Naive thymus-derived CD4-positive, alpha-beta T cell (primary cell): ENCODE data around the gene CPPED1. TPM values are rescaled to one million over a fixed set of nuclear protein-coding genes. Genes with fewer than 3 reads are reported as not detected.

Experiments used
- ATAC-seq: fragments of 150-1000 bp; cut with Tn5 transposase; 2 replicates; pipeline ENCODE4 v1.10.0; 2021; ENCODE audit warnings: mild to moderate bottlenecking, moderate library complexity
- CTCF ChIA-PET: fragments of 350-600 bp; sonication (Branson Sonifier 250); formaldehyde crosslinking; loops from one replicate; lab custom pipeline; 2021; ENCODE audit warnings: antibody characterized with exemption; lab: Charles Lee
- POLR2A ChIA-PET: fragments of 350-600 bp; sonication (Branson Sonifier 250); formaldehyde crosslinking; loops from one replicate; lab custom pipeline; 2021; ENCODE audit warnings: antibody characterized with exemption, inconsistent platforms; lab: Charles Lee
- DNase-seq, 9 donors: peaks; one replicate each; pipeline versions ENCODE4 v3.0.0 to v3.0.0-alpha.2; 2020 to 2022; ENCODE audit warnings: mixed read lengths in 1 of 9
- H3K27ac ChIP-seq: one replicate; pipeline ENCODE4 v1.7.0; 2013; ENCODE audit warnings: mild to moderate bottlenecking, low read depth, low read length, moderate library complexity
- H3K27me3 ChIP-seq, 2 donors: one replicate each; pipeline ENCODE4 v1.7.0; 2013; ENCODE audit warnings: low read length in 2 of 2, mild to moderate bottlenecking in 2 of 2, moderate library complexity in 2 of 2; ENCODE audit not compliant: control insufficient read depth in 2 of 2, insufficient read depth in 2 of 2
- H3K36me3 ChIP-seq, 3 experiments: 1 replicate in 2 of 3; 2 replicates in 1 of 3; pipeline ENCODE4 v1.7.0; 2013; ENCODE audit warnings: low read length in 3 of 3, mild to moderate bottlenecking in 3 of 3, moderate library complexity in 1 of 3; ENCODE audit not compliant: insufficient read depth in 3 of 3, control insufficient read depth in 2 of 3
- H3K4me1 ChIP-seq, 2 donors: one replicate each; pipeline ENCODE4 v1.7.0; 2013; ENCODE audit warnings: low read length in 2 of 2, mild to moderate bottlenecking in 2 of 2, moderate library complexity in 1 of 2; ENCODE audit not compliant: control insufficient read depth in 2 of 2, insufficient read depth in 2 of 2
- H3K4me3 ChIP-seq: 2 replicates; pipeline ENCODE4 v1.7.0; 2013; ENCODE audit warnings: mild to moderate bottlenecking, low read length
- H3K9me3 ChIP-seq, 3 experiments: 1 replicate in 2 of 3; 2 replicates in 1 of 3; pipeline ENCODE4 v1.7.0; 2013; ENCODE audit warnings: low read length in 3 of 3; ENCODE audit not compliant: control insufficient read depth in 2 of 3
- H3K27ac Mint-ChIP-seq, 9 donors: one replicate each; pipeline ENCODE4 v1.8.0; 2020 to 2022; ENCODE audit warnings: mixed read lengths in 9 of 9, mild to moderate bottlenecking in 8 of 9, moderate library complexity in 5 of 9, inconsistent platforms in 2 of 9
- H3K27me3 Mint-ChIP-seq, 5 donors: one replicate each; pipeline ENCODE4 v1.8.0; 2021 to 2022; ENCODE audit warnings: mixed read lengths in 5 of 5, mild to moderate bottlenecking in 1 of 5
- H3K36me3 Mint-ChIP-seq, 5 donors: one replicate each; pipeline ENCODE4 v1.8.0; 2020 to 2022; ENCODE audit warnings: mixed read lengths in 5 of 5, mild to moderate bottlenecking in 3 of 5, inconsistent platforms in 1 of 5
- H3K4me1 Mint-ChIP-seq, 7 donors: one replicate each; pipeline ENCODE4 v1.8.0; 2020 to 2022; ENCODE audit warnings: mixed read lengths in 7 of 7, mild to moderate bottlenecking in 3 of 7, inconsistent platforms in 1 of 7
- H3K4me3 Mint-ChIP-seq, 10 donors: one replicate each; pipeline ENCODE4 v1.8.0; 2020 to 2022; ENCODE audit warnings: mild to moderate bottlenecking in 10 of 10, mixed read lengths in 10 of 10, moderate library complexity in 6 of 10, inconsistent platforms in 2 of 10
- H3K9me3 Mint-ChIP-seq, 11 donors: one replicate each; pipeline ENCODE4 v1.8.0; 2020 to 2022; ENCODE audit warnings: mixed read lengths in 11 of 11, mild to moderate bottlenecking in 4 of 11, inconsistent platforms in 1 of 11, moderate library complexity in 1 of 11
- intact Hi-C, 2 donors: fragments of 100-400 bp; cut with micrococcal nuclease; formaldehyde crosslinking; loops; one replicate each; pipeline ENCODE4 v1.15.1; 2023
- polyA plus RNA-seq, 2 donors: library from polyadenylated mRNA; unstranded; fragments of 300-500 nt; fragmentation: Illumina TruSeq; gene quantifications; one replicate each; pipeline ENCODE4 v1.2.3, GENCODE V29; 2021
- total RNA-seq, 6 experiments: library from RNA in 5 of 6; stranded (reverse) in 5 of 6; gene quantifications; 1 replicate in 5 of 6; 2 replicates in 1 of 6; pipeline ENCODE4 v1.2.3 and lab custom pipeline; 2021 to 2026

CPPED1 gene
- total and polyA plus RNA-seq, 7 experiments from 2014 or later = 2.4 to 56.5 (median 3.8) TPM

- Histone ChIP-seq H3K4me3 (no peak overlapping the region), H3K27ac (no peak overlapping the region), H3K4me1 (no peaks in the 10 kb centered on the region), H3K27me3 (no peaks in the 10 kb centered on the region), H3K36me3 (no peaks in the 10 kb centered on the region), H3K9me3 (no peaks in the 10 kb centered on the region)
- ChIA-PET POLR2A (no interaction called here), CTCF (no interaction called here)
- no peaks in the 10 kb centered on the region for H3K9me3 Mint-ChIP-seq
- intact Hi-C loops = no loop called here
- DNase-seq (no peak), ATAC-seq (no peak)
- H3K4me1 Mint-ChIP-seq = peaks cover 0 to 3% (median 0%) of the 10 kb centered on the region in 7 donors
- H3K27me3 Mint-ChIP-seq = no peaks in the 10 kb centered on the region
- H3K36me3 Mint-ChIP-seq = peaks cover 0 to 7% (median 0%) of the 10 kb centered on the region in 5 donors
- no peak overlapping the region for H3K4me3 Mint-ChIP-seq
- H3K27ac Mint-ChIP-seq = no peak overlapping the region
These were observed 46.1 kb downstream of the CPPED1 start for GRCh38 chr16:12757546-12757945.

GRCh38 chr16:12754824-12755543, 48.7 kb downstream of the CPPED1 start:
- ATAC-seq (no peak), DNase-seq (no peak)
- H3K9me3 Mint-ChIP-seq = peaks cover 0 to 3% (median 0%) of the 10 kb centered on the region in 11 donors
- CTCF ChIA-PET = no interaction called here
- POLR2A ChIA-PET = no interaction called here
- no peaks in the 10 kb centered on the region for H3K4me1 ChIP-seq
- H3K4me3 Mint-ChIP-seq = no peak overlapping the region
- intact Hi-C loops = loop anchor here in 1 of 2 donors (5.0 kb wide), 2 partner anchors 47 to 218 kb away; partner anchors contain the start of gene CPPED1
- H3K27me3 Mint-ChIP-seq = no peaks in the 10 kb centered on the region
- H3K4me1 Mint-ChIP-seq = peaks cover 0 to 22% (median 5%) of the 10 kb centered on the region in 7 donors
- no peak overlapping the region for H3K27ac ChIP-seq
- H3K36me3 ChIP-seq = no peaks in the 10 kb centered on the region
- no peaks in the 10 kb centered on the region for H3K27me3 ChIP-seq
- no peak overlapping the region for H3K4me3 ChIP-seq
- H3K36me3 Mint-ChIP-seq = peaks cover 0 to 8% (median 0%) of the 10 kb centered on the region in 5 donors
- H3K27ac Mint-ChIP-seq = no peak overlapping the region
- H3K9me3 ChIP-seq = no peaks in the 10 kb centered on the region

DNA sequence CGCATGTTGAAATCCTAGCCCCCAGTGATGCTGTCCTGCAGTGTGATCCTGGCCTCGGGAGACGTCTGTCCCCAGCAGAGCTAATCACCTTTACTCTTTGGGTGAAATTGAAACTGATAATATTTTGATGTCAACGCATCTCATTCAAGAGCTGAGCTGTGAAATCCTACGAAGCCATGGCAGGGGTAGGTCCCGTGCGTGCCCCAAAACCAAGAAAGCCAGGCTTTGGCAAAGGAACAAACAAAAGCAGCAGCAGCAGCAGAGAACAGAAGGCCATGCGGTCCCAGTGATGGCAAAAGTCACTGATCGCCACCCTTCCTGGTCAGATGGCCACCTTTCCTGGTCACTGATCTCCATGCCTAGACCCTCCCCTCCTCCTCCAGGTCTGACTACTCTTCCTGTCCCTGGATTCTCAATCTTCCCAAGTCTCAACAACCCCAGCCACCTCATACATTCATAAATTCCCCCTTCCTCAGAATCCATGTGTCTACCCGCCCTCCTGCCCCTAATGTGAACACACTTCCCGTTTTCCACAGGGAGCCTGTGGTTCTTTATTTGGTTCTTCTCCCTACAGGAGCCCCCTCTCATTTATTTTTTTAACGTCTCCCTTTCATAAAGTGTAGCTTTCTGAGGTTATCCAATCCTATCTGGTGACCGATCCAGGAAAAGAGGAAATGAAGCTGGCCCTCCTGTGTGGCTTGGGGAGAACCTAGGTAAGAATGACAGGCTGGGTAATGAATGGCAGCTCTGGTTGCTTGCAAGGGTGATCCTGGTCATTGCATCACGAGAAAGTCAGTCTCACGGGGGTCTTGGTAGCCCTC, 50.3 kb downstream of the CPPED1 start:
- Mint-ChIP-seq H3K9me3 (peaks cover 0 to 6% (median 0%) of the 10 kb centered on the region in 11 donors), H3K27ac (no peak overlapping the region), H3K4me1 (peaks cover 0 to 34% (median 6%) of the 10 kb centered on the region in 7 donors), H3K4me3 (no peak overlapping the region), H3K36me3 (peaks cover 0 to 11% (median 0%) of the 10 kb centered on the region in 5 donors), H3K27me3 (no peaks in the 10 kb centered on the region)
- Histone ChIP-seq H3K27ac (no peak overlapping the region), H3K36me3 (no peaks in the 10 kb centered on the region), H3K27me3 (no peaks in the 10 kb centered on the region), H3K4me3 (no peak overlapping the region), H3K9me3 (no peaks in the 10 kb centered on the region), H3K4me1 (no peaks in the 10 kb centered on the region)
- intact Hi-C loops = loop anchor here in 1 of 2 donors (5.0 kb wide), 2 partner anchors 49 to 216 kb away; partner anchors contain the start of gene CPPED1
- DNase-seq (no peak), ATAC-seq (no peak)
- CTCF ChIA-PET = no interaction called here
- POLR2A ChIA-PET = no interaction called here

DNA sequence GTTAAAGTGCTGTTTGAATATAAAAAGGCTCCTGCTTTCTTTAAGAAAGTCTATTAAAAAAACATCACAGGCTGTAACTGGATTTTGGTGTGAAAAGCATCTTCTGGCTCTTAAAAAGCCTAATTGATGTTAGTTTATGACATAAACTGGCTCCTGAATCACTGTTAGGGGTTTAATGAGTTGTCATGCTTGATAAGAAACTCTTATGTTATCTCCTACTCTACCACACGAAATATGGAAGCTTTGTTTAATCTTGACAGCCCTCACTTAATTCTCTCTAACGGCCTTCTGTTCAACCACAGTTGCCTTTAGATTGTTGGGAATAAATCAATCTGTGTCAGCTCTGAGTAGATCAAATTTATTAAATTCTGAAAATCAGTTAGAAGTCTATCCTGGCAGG, 51.5 kb downstream of the CPPED1 start:
- Histone ChIP-seq H3K4me1 (no peaks in the 10 kb centered on the region), H3K27me3 (no peaks in the 10 kb centered on the region), H3K27ac (no peak overlapping the region), H3K9me3 (no peaks in the 10 kb centered on the region), H3K4me3 (no peak overlapping the region), H3K36me3 (no peaks in the 10 kb centered on the region)
- Mint-ChIP-seq H3K27ac (no peak overlapping the region), H3K4me3 (no peak overlapping the region), H3K4me1 (peaks cover 0 to 34% (median 6%) of the 10 kb centered on the region in 7 donors), H3K27me3 (no peaks in the 10 kb centered on the region), H3K9me3 (peaks cover 0 to 10% (median 0%) of the 10 kb centered on the region in 11 donors), H3K36me3 (peaks cover 0 to 14% (median 3%) of the 10 kb centered on the region in 5 donors)
- DNase-seq (no peak), ATAC-seq (no peak)
- intact Hi-C loops = loop anchor here in 1 of 2 donors (5.0 kb wide), 2 partner anchors 50 to 215 kb away; partner anchors contain the start of gene CPPED1
- ChIA-PET CTCF (no interaction called here), POLR2A (no interaction called here)

DNA sequence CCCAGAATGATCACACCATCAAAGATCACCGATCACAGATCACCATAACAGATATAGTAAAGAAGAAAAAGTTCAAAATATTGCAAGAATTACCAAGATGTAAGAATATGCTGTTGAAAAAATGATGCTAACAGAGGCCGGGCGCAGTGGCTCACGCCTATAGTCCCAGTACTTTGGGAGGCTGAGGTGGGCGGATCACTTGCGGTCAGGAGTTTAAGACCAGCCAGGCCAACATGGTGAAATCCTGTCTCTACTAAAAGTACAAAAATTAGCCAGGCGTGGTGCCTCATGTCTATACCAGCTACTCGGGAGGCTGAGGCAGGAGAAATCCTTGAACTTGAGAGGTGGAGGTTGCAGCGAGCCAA, 53.2 kb downstream of the CPPED1 start:
- CTCF ChIA-PET = no interaction called here
- POLR2A ChIA-PET = no interaction called here

GRCh38 chr16:12749076-12749475, 54.6 kb downstream of the CPPED1 start:
- intact Hi-C loops = no loop called here
- Mint-ChIP-seq H3K36me3 (peaks cover 12 to 33% (median 19%) of the 10 kb centered on the region in 5 donors), H3K9me3 (peaks cover 3 to 26% (median 14%) of the 10 kb centered on the region in 11 donors), H3K27me3 (no peaks in the 10 kb centered on the region), H3K27ac (no peak overlapping the region), H3K4me3 (no peak overlapping the region), H3K4me1 (peaks cover 0 to 34% (median 6%) of the 10 kb centered on the region in 7 donors)
- H3K4me1 ChIP-seq = no peaks in the 10 kb centered on the region
- DNase-seq = no peak
- H3K27me3 ChIP-seq = no peaks in the 10 kb centered on the region
- H3K4me3 ChIP-seq = no peak overlapping the region
- peaks cover 0 to 10% (median 0%) of the 10 kb centered on the region in 3 experiments for H3K9me3 ChIP-seq
- H3K36me3 ChIP-seq = no peaks in the 10 kb centered on the region
- no peak for ATAC-seq
- no peak overlapping the region for H3K27ac ChIP-seq
- POLR2A ChIA-PET = no interaction called here
- CTCF ChIA-PET = no interaction called here

More for the DNA sequence above, 53.2 kb downstream of the CPPED1 start:
- Mint-ChIP-seq H3K27me3 (no peaks in the 10 kb centered on the region), H3K27ac (peak overlapping the region in 1 of 9 donors; percentile 89), H3K4me1 (peaks cover 0 to 34% (median 6%) of the 10 kb centered on the region in 7 donors), H3K4me3 (peak overlapping the region in 1 of 10 donors; percentile 65), H3K9me3 (peaks cover 0 to 15% (median 2%) of the 10 kb centered on the region in 11 donors), H3K36me3 (peaks cover 3 to 20% (median 4%) of the 10 kb centered on the region in 5 donors)
- H3K9me3 ChIP-seq = no peaks in the 10 kb centered on the region
- no peak for DNase-seq
- no peak overlapping the region for H3K27ac ChIP-seq
- no peak overlapping the region for H3K4me3 ChIP-seq
- no peaks in the 10 kb centered on the region for H3K27me3 ChIP-seq
- no peak for ATAC-seq
- intact Hi-C loops = loop anchor here in 1 of 2 donors (1.0 to 5.0 kb wide), 3 partner anchors 52 to 213 kb away; partner anchors contain the start of gene CPPED1
- H3K36me3 ChIP-seq = no peaks in the 10 kb centered on the region
- H3K4me1 ChIP-seq = no peaks in the 10 kb centered on the region
